Tibial artery (tissue), 4 donors: ENCODE measurements around the gene SPNS2.

Source experiments
- DNase-seq, 2 donors: peaks; one replicate each; pipeline ENCODE4 v3.0.0-alpha.2; 2019
- H3K27ac ChIP-seq, 2 donors: fragments of 200-600 bp; sonication (generic) in 1 of 2; 1 replicate in 1 of 2; 2 replicates in 1 of 2; pipeline ENCODE4 v1.5.1; 2018 to 2019; ENCODE audit warnings: mild to moderate bottlenecking in 1 of 2
- H3K27me3 ChIP-seq, 2 donors: fragments of 200-600 bp; sonication (generic) in 1 of 2; one replicate each; pipeline versions ENCODE4 v1.5.1 to v1.6.0; 2016 to 2019
- H3K36me3 ChIP-seq, 3 donors: fragments of 200-600 bp; sonication (generic) in 2 of 3; one replicate each; pipeline ENCODE4 v1.5.1; 2016 to 2019; ENCODE audit warnings: mild to moderate bottlenecking in 2 of 3
- H3K4me1 ChIP-seq, 4 donors: fragments of 200-600 bp; sonication (generic) in 2 of 4; 1 replicate in 3 of 4; 2 replicates in 1 of 4; pipeline ENCODE4 v1.5.1; 2016 to 2019
- H3K4me3 ChIP-seq, 2 donors: fragments of 200-600 bp; sonication (generic) in 1 of 2; 1 replicate in 1 of 2; 2 replicates in 1 of 2; pipeline ENCODE4 v1.5.1; 2018 to 2019; ENCODE audit warnings: mild to moderate bottlenecking in 2 of 2
- H3K9me3 ChIP-seq, 3 donors: fragments of 200-600 bp; sonication (generic) in 1 of 3; one replicate each; pipeline ENCODE4 v1.5.1; 2016 to 2019
- intact Hi-C: fragments of 100-400 bp; cut with DNase I; formaldehyde crosslinking; loops from one replicate; pipeline ENCODE4 v1.15.0; 2023; ENCODE audit warnings: low total_unique reads
- TF ChIP-seq, protein P1 (sequence below), 2 experiments: fragments of 200-600 bp in 1 of 2; fragments of 450-650 bp in 1 of 2; IDR thresholded peaks; one replicate each; pipeline ENCODE4 v1.5.1; 2017 to 2019; ENCODE audit warnings: antibody characterized with exemption in 2 of 2, mild to moderate bottlenecking in 1 of 2, moderate library complexity in 1 of 2

The SPNS2 gene

GRCh38 chr17:4549781-4550533, 51.3 kb downstream of the SPNS2 start:
- H3K27ac ChIP-seq, result no peak overlapping the region
- no peak overlapping the region for H3K4me3 ChIP-seq
- TF ChIP-seq, protein P1, sequence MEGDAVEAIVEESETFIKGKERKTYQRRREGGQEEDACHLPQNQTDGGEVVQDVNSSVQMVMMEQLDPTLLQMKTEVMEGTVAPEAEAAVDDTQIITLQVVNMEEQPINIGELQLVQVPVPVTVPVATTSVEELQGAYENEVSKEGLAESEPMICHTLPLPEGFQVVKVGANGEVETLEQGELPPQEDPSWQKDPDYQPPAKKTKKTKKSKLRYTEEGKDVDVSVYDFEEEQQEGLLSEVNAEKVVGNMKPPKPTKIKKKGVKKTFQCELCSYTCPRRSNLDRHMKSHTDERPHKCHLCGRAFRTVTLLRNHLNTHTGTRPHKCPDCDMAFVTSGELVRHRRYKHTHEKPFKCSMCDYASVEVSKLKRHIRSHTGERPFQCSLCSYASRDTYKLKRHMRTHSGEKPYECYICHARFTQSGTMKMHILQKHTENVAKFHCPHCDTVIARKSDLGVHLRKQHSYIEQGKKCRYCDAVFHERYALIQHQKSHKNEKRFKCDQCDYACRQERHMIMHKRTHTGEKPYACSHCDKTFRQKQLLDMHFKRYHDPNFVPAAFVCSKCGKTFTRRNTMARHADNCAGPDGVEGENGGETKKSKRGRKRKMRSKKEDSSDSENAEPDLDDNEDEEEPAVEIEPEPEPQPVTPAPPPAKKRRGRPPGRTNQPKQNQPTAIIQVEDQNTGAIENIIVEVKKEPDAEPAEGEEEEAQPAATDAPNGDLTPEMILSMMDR (IDR thresholded peaks at IDR 0.05), result no peak
- intact Hi-C loops, result loop anchor here (5.0 to 10.0 kb wide), 2 partner anchors 53 to 125 kb away; partner anchors contain the start of gene SPNS2
- no peaks in the 10 kb centered on the region for H3K9me3 ChIP-seq
- no peaks in the 10 kb centered on the region for H3K27me3 ChIP-seq
- DNase-seq, result no peak
- peaks cover 0 to 15% (median 14%) of the 10 kb centered on the region in 4 donors for H3K4me1 ChIP-seq
- peaks cover 67 to 92% (median 77%) of the 10 kb centered on the region in 3 donors for H3K36me3 ChIP-seq

- Histone ChIP-seq H3K27me3 (no peaks in the 10 kb centered on the region), H3K4me1 (peaks cover 0 to 17% (median 15%) of the 10 kb centered on the region in 4 donors), H3K27ac (no peak overlapping the region), H3K9me3 (no peaks in the 10 kb centered on the region), H3K4me3 (no peak overlapping the region), H3K36me3 (peaks cover 61 to 86% (median 71%) of the 10 kb centered on the region in 3 donors)
- DNase-seq, result no peak
- TF ChIP-seq, protein P1 (IDR thresholded peaks at IDR 0.05), result no peak
- intact Hi-C loops, result loop anchor here (5.0 kb wide), 1 partner anchor 53 kb away; the partner anchor contains the start of gene SPNS2
These were observed 51.9 kb downstream of the SPNS2 start for GRCh38 chr17:4550534-4551039.

DNA sequence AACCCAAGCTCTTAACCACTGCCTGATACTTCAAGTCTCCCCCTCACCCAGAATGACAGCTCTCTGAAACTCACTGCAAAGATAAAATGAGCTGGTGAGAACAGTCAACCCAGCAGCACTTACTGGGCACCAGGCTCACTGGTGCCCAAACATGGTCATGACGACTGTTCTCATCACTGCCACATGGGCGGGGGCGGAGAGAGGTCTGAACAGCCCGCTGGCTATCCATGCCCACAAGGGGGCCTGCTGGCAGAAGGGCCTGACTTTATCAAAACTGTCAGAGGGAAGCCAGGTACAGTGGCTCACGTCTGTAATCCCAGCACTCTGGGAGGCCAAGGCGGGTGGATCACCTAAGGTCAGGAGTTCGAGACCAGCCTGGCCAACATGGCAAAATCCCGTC, 52.5 kb downstream of the SPNS2 start:
- Histone ChIP-seq H3K4me3 (no peak overlapping the region), H3K4me1 (peaks cover 0 to 22% (median 20%) of the 10 kb centered on the region in 4 donors), H3K9me3 (no peaks in the 10 kb centered on the region), H3K27ac (no peak overlapping the region), H3K36me3 (peaks cover 59 to 80% (median 65%) of the 10 kb centered on the region in 3 donors), H3K27me3 (no peaks in the 10 kb centered on the region)
- intact Hi-C loops, result loop anchor here (5.0 kb wide), 1 partner anchor 54 kb away; the partner anchor contains the start of gene SPNS2
- TF ChIP-seq, protein P1 (IDR thresholded peaks at IDR 0.05), result no peak
- DNase-seq, result no peak

DNA sequence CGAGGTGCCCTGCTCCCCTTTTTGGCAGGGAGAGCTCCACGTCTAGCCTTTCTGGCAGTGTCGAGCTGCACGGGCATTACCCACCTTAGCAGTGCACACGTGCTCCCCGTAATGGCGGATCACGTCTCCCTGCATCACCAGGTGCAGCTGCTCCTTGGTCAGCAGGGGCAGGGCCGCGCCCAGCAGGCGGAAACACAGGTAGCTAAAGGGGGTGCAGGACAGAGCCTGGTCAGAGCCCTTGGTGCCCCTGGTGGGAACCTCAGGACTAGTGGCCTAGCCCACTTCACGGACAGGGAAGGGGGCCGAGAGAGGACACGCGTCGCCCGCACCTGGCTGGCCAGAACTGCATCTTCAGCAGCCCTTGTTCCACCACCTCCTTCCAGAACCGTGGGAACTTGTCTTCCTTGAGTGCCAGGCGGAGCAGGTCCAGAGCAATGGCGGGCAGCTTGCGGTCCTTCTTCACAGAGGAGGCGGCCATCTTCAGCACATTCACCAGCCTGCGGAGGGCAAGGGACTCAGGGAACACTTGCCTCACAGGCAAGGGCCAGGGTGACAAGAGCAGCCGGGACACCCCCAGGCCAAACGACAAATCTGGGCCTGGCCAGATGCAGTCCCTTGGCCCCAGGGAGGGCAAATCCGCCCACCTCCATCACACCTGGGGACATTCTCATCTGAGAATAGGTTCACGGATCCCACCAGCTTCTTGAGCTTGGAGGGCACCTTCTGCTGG, 53.3 kb downstream of the SPNS2 start:
- intact Hi-C loops, result loop anchor here (5.0 kb wide), 1 partner anchor 55 kb away; the partner anchor contains the start of gene SPNS2
- no peaks in the 10 kb centered on the region for H3K9me3 ChIP-seq
- H3K36me3 ChIP-seq, result peaks cover 54 to 72% (median 64%) of the 10 kb centered on the region in 3 donors
- H3K27me3 ChIP-seq, result no peaks in the 10 kb centered on the region
- H3K4me1 ChIP-seq, result peaks cover 0 to 24% (median 22%) of the 10 kb centered on the region in 4 donors
- no peak overlapping the region for H3K4me3 ChIP-seq
- no peak overlapping the region for H3K27ac ChIP-seq
- no peak for DNase-seq
- TF ChIP-seq, protein P1 (IDR thresholded peaks at IDR 0.05), result no peak

DNA sequence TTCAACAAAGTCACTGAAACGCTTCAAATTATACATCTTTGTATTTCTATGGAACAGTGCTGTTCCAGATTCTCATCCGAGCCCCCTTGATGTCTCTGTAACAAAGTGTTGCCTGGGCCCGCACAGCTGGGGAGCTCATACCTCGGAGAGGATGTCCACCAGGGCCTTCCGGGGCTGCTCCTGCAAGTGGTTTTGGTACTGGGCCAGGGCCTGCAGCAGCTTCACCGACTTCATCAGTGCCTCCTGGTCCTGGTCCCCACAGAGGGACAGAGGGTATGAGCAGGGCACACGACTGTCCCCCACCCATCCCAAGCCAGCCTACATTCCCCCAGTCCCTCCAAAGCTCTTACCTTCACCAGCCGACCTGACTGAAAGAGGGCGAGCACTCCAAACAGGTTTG, 55.0 kb downstream of the SPNS2 start:
- TF ChIP-seq, protein P1 (IDR thresholded peaks at IDR 0.05), result no peak
- peak overlapping the region in 1 of 2 donors; percentile 86 for H3K4me3 ChIP-seq
- DNase-seq, result no peak
- H3K36me3 ChIP-seq, result peaks cover 37 to 55% (median 52%) of the 10 kb centered on the region in 3 donors
- intact Hi-C loops, result loop anchor here (5.0 kb wide), 1 partner anchor 56 kb away; the partner anchor contains the start of gene SPNS2
- H3K27ac ChIP-seq, result no peak overlapping the region
- H3K4me1 ChIP-seq, result peaks cover 0 to 28% (median 22%) of the 10 kb centered on the region in 4 donors
- no peaks in the 10 kb centered on the region for H3K9me3 ChIP-seq
- H3K27me3 ChIP-seq, result no peaks in the 10 kb centered on the region
